ENCODE data around the gene NPLOC4. TPM values are rescaled to one million over a fixed set of nuclear protein-coding genes. Genes with fewer than 3 reads are reported as not detected.

NPLOC4 gene
- total and polyA plus RNA-seq, 2 donors from 2014 or later, result 41.5 to 86.4 TPM

- Histone ChIP-seq H3K4me1 (ENCODE audit: control insufficient read depth in 2 of 3, insufficient read depth in 2 of 3, low read depth in 1 of 3, low read length in 3 of 3) (peaks cover 3 to 13% (median 3%) of the 10 kb centered on the region in 3 donors), H3K9me3 (ENCODE audit: control insufficient read depth in 2 of 3, insufficient read depth in 1 of 3, low read length in 3 of 3) (no peaks in the 10 kb centered on the region), H3K36me3 (ENCODE audit: control insufficient read depth in 2 of 3, insufficient read depth in 3 of 3, low read length in 3 of 3) (peaks cover 11 to 28% (median 20%) of the 10 kb centered on the region in 3 donors), H3K27ac (ENCODE audit: low read depth in 2 of 2, low read length in 2 of 2) (peak overlapping the region; percentile 65 to 88), H3K9ac (ENCODE audit: low read length in 3 of 3) (peak overlapping the region; percentile 38 to 97 (median 83)), H3K4me3 (ENCODE audit: low read length in 3 of 3) (peak overlapping the region; percentile 84 to 96 (median 94)), H3K27me3 (ENCODE audit: control insufficient read depth, insufficient read depth, low read length) (no peaks in the 10 kb centered on the region)
- FAIRE-seq (no peak), DNase-seq (peak in 2 of 5 donors; percentile 13 to 31)
- TF ChIP-seq CTCF (IDR thresholded peaks at IDR 0.05; ENCODE audit: borderline replicate concordance, extremely low read depth, insufficient read depth), result no peak
- intact Hi-C loops (cut with DNase I), result loop anchor here (2.0 kb wide), 1 partner anchor 113 kb away; no protein-coding TSS in a partner anchor
Observed at GRCh38 chr17:81509972-81510784, 126.7 kb downstream of the NPLOC4 start.

GRCh38 chr17:81509207-81509971 lies 127.5 kb downstream of the NPLOC4 start:
- intact Hi-C loops (cut with DNase I), result no loop called here
- Histone ChIP-seq H3K27me3 (ENCODE audit: control insufficient read depth, insufficient read depth, low read length) (no peaks in the 10 kb centered on the region), H3K36me3 (ENCODE audit: control insufficient read depth in 2 of 3, insufficient read depth in 3 of 3, low read length in 3 of 3) (peaks cover 11 to 28% (median 20%) of the 10 kb centered on the region in 3 donors), H3K27ac (ENCODE audit: low read depth in 2 of 2, low read length in 2 of 2) (peak overlapping the region in 1 of 2 donors; percentile 88), H3K9me3 (ENCODE audit: control insufficient read depth in 2 of 3, insufficient read depth in 1 of 3, low read length in 3 of 3) (no peaks in the 10 kb centered on the region), H3K4me3 (ENCODE audit: low read length in 3 of 3) (peak overlapping the region; percentile 84 to 96 (median 94)), H3K4me1 (ENCODE audit: control insufficient read depth in 2 of 3, insufficient read depth in 2 of 3, low read depth in 1 of 3, low read length in 3 of 3) (peaks cover 3 to 13% (median 3%) of the 10 kb centered on the region in 3 donors), H3K9ac (ENCODE audit: low read length in 3 of 3) (peak overlapping the region; percentile 57 to 97 (median 83))
- no peak for FAIRE-seq
- peak in 1 of 5 donors; percentile 11 for DNase-seq
- TF ChIP-seq CTCF (IDR thresholded peaks at IDR 0.05; ENCODE audit: borderline replicate concordance, extremely low read depth, insufficient read depth), result no peak

GRCh38 chr17:81508639-81509206 lies 128.2 kb downstream of the NPLOC4 start:
- no peaks in the 10 kb centered on the region for H3K27me3 ChIP-seq (ENCODE audit: control insufficient read depth, insufficient read depth, low read length)
- intact Hi-C loops (cut with DNase I), result no loop called here
- H3K36me3 ChIP-seq (ENCODE audit: control insufficient read depth in 2 of 3, insufficient read depth in 3 of 3, low read length in 3 of 3), result peaks cover 11 to 28% (median 20%) of the 10 kb centered on the region in 3 donors
- peaks cover 3 to 13% (median 3%) of the 10 kb centered on the region in 3 donors for H3K4me1 ChIP-seq (ENCODE audit: control insufficient read depth in 2 of 3, insufficient read depth in 2 of 3, low read depth in 1 of 3, low read length in 3 of 3)
- FAIRE-seq (no peak), DNase-seq (no peak)
- H3K9me3 ChIP-seq (ENCODE audit: control insufficient read depth in 2 of 3, insufficient read depth in 1 of 3, low read length in 3 of 3), result no peaks in the 10 kb centered on the region
- no peak overlapping the region for H3K27ac ChIP-seq (ENCODE audit: low read depth in 2 of 2, low read length in 2 of 2)
- peak overlapping the region in 1 of 3 donors; percentile 97 for H3K9ac ChIP-seq (ENCODE audit: low read length in 3 of 3)
- TF ChIP-seq CTCF (IDR thresholded peaks at IDR 0.05; ENCODE audit: borderline replicate concordance, extremely low read depth, insufficient read depth), result no peak
- H3K4me3 ChIP-seq (ENCODE audit: low read length in 3 of 3), result peak overlapping the region; percentile 84 to 96 (median 94)

Other genes starting within 250 kb of the NPLOC4 start
- 20.5 TPM for gene BAHCC1, start 241.7 kb downstream of the NPLOC4 start, total RNA-seq
- gene BAHCC1, start 241.7 kb downstream of the NPLOC4 start, polyA plus RNA-seq (ENCODE audit: insufficient read depth, low read depth, low replicate concordance), result 2.6 TPM
- 2,632 TPM for gene ACTG1, start 124.3 kb downstream of the NPLOC4 start, total RNA-seq
- gene ACTG1, start 124.3 kb downstream of the NPLOC4 start, polyA plus RNA-seq (ENCODE audit: insufficient read depth, low read depth, low replicate concordance), result 1,350 TPM
- gene FSCN2, start 108.7 kb downstream of the NPLOC4 start, total RNA-seq, result 3.8 TPM
- 0.26 TPM for gene FSCN2, start 108.7 kb downstream of the NPLOC4 start, polyA plus RNA-seq (ENCODE audit: insufficient read depth, low read depth, low replicate concordance)
- gene FAAP100, start 84.8 kb downstream of the NPLOC4 start, total RNA-seq, result 28.6 TPM
- gene FAAP100, start 84.8 kb downstream of the NPLOC4 start, polyA plus RNA-seq (ENCODE audit: insufficient read depth, low read depth, low replicate concordance), result 13.2 TPM
- 2.1 TPM for gene TSPAN10, start 84 bp upstream of the NPLOC4 start, total RNA-seq
- gene TSPAN10, start 84 bp upstream of the NPLOC4 start, polyA plus RNA-seq (ENCODE audit: insufficient read depth, low read depth, low replicate concordance), result 1.9 TPM
- 3.2 TPM for gene PDE6G, start 19.4 kb upstream of the NPLOC4 start, total RNA-seq
- 5.4 TPM for gene PDE6G, start 19.4 kb upstream of the NPLOC4 start, polyA plus RNA-seq (ENCODE audit: insufficient read depth, low read depth, low replicate concordance)
- 28.2 TPM for gene OXLD1, start 29.5 kb upstream of the NPLOC4 start, total RNA-seq
- gene OXLD1, start 29.5 kb upstream of the NPLOC4 start, polyA plus RNA-seq (ENCODE audit: insufficient read depth, low read depth, low replicate concordance), result 51.9 TPM
- gene CCDC137, start 29.6 kb upstream of the NPLOC4 start, total RNA-seq, result 18.8 TPM
- 14.7 TPM for gene CCDC137, start 29.6 kb upstream of the NPLOC4 start, polyA plus RNA-seq (ENCODE audit: insufficient read depth, low read depth, low replicate concordance)
- gene ARL16, start 46.7 kb upstream of the NPLOC4 start, total RNA-seq, result 34.7 TPM
- gene ARL16, start 46.7 kb upstream of the NPLOC4 start, polyA plus RNA-seq (ENCODE audit: insufficient read depth, low read depth, low replicate concordance), result 76.1 TPM
- 95.3 TPM for gene HGS, start 46.9 kb upstream of the NPLOC4 start, total RNA-seq
- gene HGS, start 46.9 kb upstream of the NPLOC4 start, polyA plus RNA-seq (ENCODE audit: insufficient read depth, low read depth, low replicate concordance), result 85.5 TPM
- gene MRPL12, start 66.3 kb upstream of the NPLOC4 start, total RNA-seq, result 52.4 TPM
- 251 TPM for gene MRPL12, start 66.3 kb upstream of the NPLOC4 start, polyA plus RNA-seq (ENCODE audit: insufficient read depth, low read depth, low replicate concordance)
- gene SLC25A10, start 75.2 kb upstream of the NPLOC4 start, total RNA-seq, result 19.9 TPM
- gene SLC25A10, start 75.2 kb upstream of the NPLOC4 start, polyA plus RNA-seq (ENCODE audit: insufficient read depth, low read depth, low replicate concordance), result 94.5 TPM
- gene GCGR, start 167.0 kb upstream of the NPLOC4 start, total RNA-seq, result 9.3 TPM
- gene GCGR, start 167.0 kb upstream of the NPLOC4 start, polyA plus RNA-seq (ENCODE audit: insufficient read depth, low read depth, low replicate concordance), result 37.2 TPM
- 88.3 TPM for gene MCRIP1, start 196.2 kb upstream of the NPLOC4 start, total RNA-seq
- 151 TPM for gene MCRIP1, start 196.2 kb upstream of the NPLOC4 start, polyA plus RNA-seq (ENCODE audit: insufficient read depth, low read depth, low replicate concordance)
- gene PPP1R27, start 197.9 kb upstream of the NPLOC4 start, total RNA-seq, result not detected
- not detected for gene PPP1R27, start 197.9 kb upstream of the NPLOC4 start, polyA plus RNA-seq (ENCODE audit: insufficient read depth, low read depth, low replicate concordance)
- gene P4HB, start 223.4 kb upstream of the NPLOC4 start, total RNA-seq, result 482 TPM
- gene P4HB, start 223.4 kb upstream of the NPLOC4 start, polyA plus RNA-seq (ENCODE audit: insufficient read depth, low read depth, low replicate concordance), result 411 TPM
- gene ARHGDIA, start 234.2 kb upstream of the NPLOC4 start, total RNA-seq, result 453 TPM
- gene ARHGDIA, start 234.2 kb upstream of the NPLOC4 start, polyA plus RNA-seq (ENCODE audit: insufficient read depth, low read depth, low replicate concordance), result 424 TPM